ENCODE data around the gene GPX8.

GPX8 gene

GRCh38 chr5:55160493-55161209 is 680 bp downstream of the GPX8 start:
- TF ChIP-seq ESRRG (CRISPR knock-in tag; IDR thresholded peaks at IDR 0.05), result no peak
- TF ChIP-seq PPARA (CRISPR knock-in tag; IDR thresholded peaks at IDR 0.05; ENCODE audit: borderline replicate concordance), result no peak
- no peak for TF ChIP-seq ZC3H10 (CRISPR knock-in tag; IDR thresholded peaks at IDR 0.05)
- TF ChIP-seq CSDC2 (CRISPR knock-in tag; IDR thresholded peaks at IDR 0.05), result no peak
- TF ChIP-seq TSHZ2 (CRISPR knock-in tag; IDR thresholded peaks at IDR 0.05), result no peak
- no peak for TF ChIP-seq ZNF70 (CRISPR knock-in tag; IDR thresholded peaks at IDR 0.05)
- no peak for TF ChIP-seq ARNTL (CRISPR knock-in tag; IDR thresholded peaks at IDR 0.05; ENCODE audit: borderline replicate concordance, low read depth)
- TF ChIP-seq PATZ1 (CRISPR knock-in tag; IDR thresholded peaks at IDR 0.05; ENCODE audit: borderline replicate concordance), result no peak
- no peak for TF ChIP-seq RARB (CRISPR knock-in tag; IDR thresholded peaks at IDR 0.05)
- no peak for TF ChIP-seq ISL1 (CRISPR knock-in tag; IDR thresholded peaks at IDR 0.05)
- no peak for TF ChIP-seq ZFP3 (CRISPR knock-in tag; IDR thresholded peaks at IDR 0.05)
- no peak for TF ChIP-seq GLIS3 (CRISPR knock-in tag; IDR thresholded peaks at IDR 0.05)
- TF ChIP-seq TCF4 (CRISPR knock-in tag; IDR thresholded peaks at IDR 0.05; ENCODE audit: borderline replicate concordance), result no peak
- TF ChIP-seq ZNF8 (CRISPR knock-in tag; IDR thresholded peaks at IDR 0.05), result no peak
- TF ChIP-seq OSR1 (CRISPR knock-in tag; IDR thresholded peaks at IDR 0.05), result no peak
- TF ChIP-seq CREB5 (CRISPR knock-in tag; IDR thresholded peaks at IDR 0.05; ENCODE audit: low read depth), result no peak
- no peak for TF ChIP-seq ZFP30 (CRISPR knock-in tag; IDR thresholded peaks at IDR 0.05)
- no peak for TF ChIP-seq SNAI2 (CRISPR knock-in tag; IDR thresholded peaks at IDR 0.05)
- TF ChIP-seq ZNF565 (CRISPR knock-in tag; conservative IDR thresholded peaks at IDR 0.05; ENCODE audit: low read depth), result no peak
- no peak for TF ChIP-seq POU6F1 (CRISPR knock-in tag; IDR thresholded peaks at IDR 0.05; ENCODE audit: borderline replicate concordance, low read depth)
- ATAC-seq, result peak; percentile 94

- TF ChIP-seq PPARA (CRISPR knock-in tag; IDR thresholded peaks at IDR 0.05; ENCODE audit: borderline replicate concordance), result no peak
- no peak for TF ChIP-seq ZC3H10 (CRISPR knock-in tag; IDR thresholded peaks at IDR 0.05)
- TF ChIP-seq CSDC2 (CRISPR knock-in tag; IDR thresholded peaks at IDR 0.05), result no peak
- TF ChIP-seq CREB5 (CRISPR knock-in tag; IDR thresholded peaks at IDR 0.05; ENCODE audit: low read depth), result no peak
- TF ChIP-seq CSRNP3 (CRISPR knock-in tag; IDR thresholded peaks at IDR 0.05), result no peak
- TF ChIP-seq TCF4 (CRISPR knock-in tag; IDR thresholded peaks at IDR 0.05; ENCODE audit: borderline replicate concordance), result no peak
- no peak for TF ChIP-seq ARNTL (CRISPR knock-in tag; IDR thresholded peaks at IDR 0.05; ENCODE audit: borderline replicate concordance, low read depth)
- TF ChIP-seq ISL1 (CRISPR knock-in tag; IDR thresholded peaks at IDR 0.05), result no peak
- TF ChIP-seq GLIS3 (CRISPR knock-in tag; IDR thresholded peaks at IDR 0.05), result no peak
- TF ChIP-seq POU6F1 (CRISPR knock-in tag; IDR thresholded peaks at IDR 0.05; ENCODE audit: borderline replicate concordance, low read depth), result no peak
- TF ChIP-seq ZFP30 (CRISPR knock-in tag; IDR thresholded peaks at IDR 0.05), result no peak
- no peak for TF ChIP-seq TSHZ2 (CRISPR knock-in tag; IDR thresholded peaks at IDR 0.05)
- TF ChIP-seq ZNF565 (CRISPR knock-in tag; conservative IDR thresholded peaks at IDR 0.05; ENCODE audit: low read depth), result no peak
- no peak for TF ChIP-seq SNAI2 (CRISPR knock-in tag; IDR thresholded peaks at IDR 0.05)
- ATAC-seq, result no peak
Observed at GRCh38 chr5:55162666-55163065, 2.7 kb downstream of the GPX8 start.
